K562 (cell line): ENCODE measurements around the gene SFI1. TPM values are rescaled to one million over a fixed set of nuclear protein-coding genes. Genes with fewer than 3 reads are reported as not detected.

Experiments used
- ATAC-seq: fragments of 200-7000 bp; cut with Tn5 transposase; 3 replicates; pipeline ENCODE4 v1.9.1; 2020; ENCODE audit warnings: moderate library complexity
- BruUV-seq: library from RNA; stranded (reverse); fragments of 400-500 nt; replicated peaks from 2 replicates; lab custom pipeline; 2021; lab: Mats Ljungman, UMichigan
- CTCF ChIA-PET: fragments of 300-600 bp; formaldehyde crosslinking; extraction: SDS; loops from one replicate; lab custom pipeline; 2021; ENCODE audit warnings: low intra/inter-chr PET ratio; lab: Yijun Ruan, JAX
- POLR2A ChIA-PET: fragments of 300-600, 350-650 bp; sonication (Branson Sonifier 250); formaldehyde crosslinking; extraction: SDS; loops from one replicate; lab custom pipeline; 2021; ENCODE audit warnings: antibody characterized with exemption, inconsistent platforms; lab: Yijun Ruan, JAX
- DNase-seq, 4 experiments: peaks; one replicate each; pipeline versions ENCODE4 v3.0.0 to v3.0.0-alpha.2; 2011 to 2018; ENCODE audit warnings: low spot score in 3 of 4, mixed read lengths in 3 of 4; ENCODE audit errors: extremely low read depth in 1 of 4
- FAIRE-seq: peaks from 2 replicates; lab custom pipeline; 2011; peaks lifted over from hg19 to GRCh38; lab: Jason Lieb, UNC
- H2AFZ ChIP-seq: 2 replicates; pipeline ENCODE4 v1.6.0; 2011; ENCODE audit warnings: low read depth, low read length, control low read depth, inconsistent platforms
- H3K27ac ChIP-seq: fragments of 200-600 bp; 3 replicates; pipeline ENCODE4 v1.8.0; 2011; ENCODE audit warnings: low read depth, mild to moderate bottlenecking, control low read depth, inconsistent platforms, low read length, moderate library complexity, mixed read lengths; ENCODE audit errors: extremely low read depth
- H3K27me3 ChIP-seq, 2 experiments: fragments of 300-600 bp in 1 of 2; 2 replicates in 1 of 2; 3 replicates in 1 of 2; pipeline versions ENCODE4 v1.6.0 to v1.8.0; 2011; ENCODE audit warnings: inconsistent platforms in 2 of 2, low read length in 2 of 2, mild to moderate bottlenecking in 1 of 2, mixed read lengths in 1 of 2, moderate library complexity in 1 of 2; ENCODE audit not compliant: control insufficient read depth in 2 of 2, insufficient read depth in 2 of 2
- H3K36me3 ChIP-seq: fragments of 300-600 bp; 3 replicates; pipeline ENCODE4 v1.8.0; 2011; ENCODE audit warnings: mild to moderate bottlenecking, low read length, inconsistent platforms; ENCODE audit not compliant: control insufficient read depth, insufficient read depth
- H3K4me1 ChIP-seq, 2 experiments: fragments of 200-600 bp in 1 of 2; replicated peaks in 1 of 2; 2 replicates in 1 of 2; 3 replicates in 1 of 2; pipeline versions ENCODE4 v1.5.1 to v1.8.0; 2011; ENCODE audit warnings: inconsistent platforms in 2 of 2, low read length in 2 of 2, mild to moderate bottlenecking in 1 of 2, mixed read lengths in 1 of 2, moderate library complexity in 1 of 2; ENCODE audit not compliant: control insufficient read depth in 2 of 2, insufficient read depth in 2 of 2
- H3K4me2 ChIP-seq: 2 replicates; pipeline ENCODE4 v1.6.1; 2011; ENCODE audit warnings: low read length, control low read depth, inconsistent platforms, mixed read lengths; ENCODE audit not compliant: insufficient read depth
- H3K4me3 ChIP-seq: fragments of 200-600 bp; sonication (generic), shearing (Covaris generic); 2 replicates; pipeline ENCODE4 v1.5.1; 2016; ENCODE audit warnings: control low read depth, inconsistent platforms
- H3K79me2 ChIP-seq: fragments of 200-600 bp; 3 replicates; pipeline ENCODE4 v1.8.0; 2011; ENCODE audit warnings: low read length, inconsistent platforms; ENCODE audit not compliant: control insufficient read depth, insufficient read depth
- H3K9ac ChIP-seq, 2 experiments: 2 replicates each; pipeline versions ENCODE4 v1.6.0 to v1.6.1; 2011; ENCODE audit warnings: low read depth in 2 of 2, low read length in 2 of 2, control low read depth in 1 of 2, inconsistent platforms in 1 of 2, mild to moderate bottlenecking in 1 of 2, mixed read lengths in 1 of 2; ENCODE audit not compliant: insufficient read depth in 1 of 2
- H3K9me1 ChIP-seq: one replicate; pipeline ENCODE4 v1.6.0; 2011; ENCODE audit warnings: inconsistent platforms, mild to moderate bottlenecking, low read length, moderate library complexity; ENCODE audit not compliant: control insufficient read depth, insufficient read depth
- H3K9me3 ChIP-seq: replicated peaks from 2 replicates; pipeline ENCODE4 v1.5.1; 2011; ENCODE audit warnings: low read depth, low read length, inconsistent platforms; ENCODE audit not compliant: control insufficient read depth, insufficient read depth
- H4K20me1 ChIP-seq: replicated peaks from 2 replicates; pipeline ENCODE4 v1.6.1; 2011; ENCODE audit warnings: low read length, inconsistent platforms, mixed read lengths; ENCODE audit not compliant: control insufficient read depth, insufficient read depth
- ATF6 ChIP-seq: sonication (generic); formaldehyde crosslinking; IDR thresholded peaks from 2 replicates; pipeline ENCODE4 v1.4.0; 2020; ENCODE audit warnings: mild to moderate bottlenecking, missing genetic modification reagents
- C11orf30 ChIP-seq: fragments of 450-650 bp; IDR thresholded peaks from 2 replicates; pipeline ENCODE4 v1.6.1; 2016; ENCODE audit warnings: low read depth, mild to moderate bottlenecking
- E2F6 ChIP-seq, 2 experiments: IDR thresholded peaks; 2 replicates each; pipeline ENCODE4 v1.6.1; 2011; ENCODE audit warnings: borderline replicate concordance in 1 of 2, control low read depth in 1 of 2, low read depth in 1 of 2, low read length in 1 of 2, mild to moderate bottlenecking in 1 of 2, mixed read lengths in 1 of 2, moderate library complexity in 1 of 2; ENCODE audit not compliant: insufficient read depth in 1 of 2, insufficient read length in 1 of 2, poor library complexity in 1 of 2, severe bottlenecking in 1 of 2; ENCODE audit errors: extremely low read depth in 1 of 2
- NR3C1 ChIP-seq: sonication (generic); formaldehyde crosslinking; IDR thresholded peaks from 2 replicates; pipeline ENCODE4 v1.8.1; 2022; ENCODE audit warnings: missing genetic modification reagents
- OTX1 ChIP-seq: fragments of 450-650 bp; formaldehyde crosslinking; IDR thresholded peaks from 2 replicates; pipeline ENCODE4 v1.4.0; 2022; ENCODE audit warnings: mild to moderate bottlenecking
- PHB ChIP-seq: fragments of 250-450 bp; sonication (Bioruptor Pico); IDR thresholded peaks from 2 replicates; pipeline ENCODE4 v1.5.0; 2021
- RCOR1 ChIP-seq, 2 experiments: IDR thresholded peaks; 2 replicates each; pipeline ENCODE4 v1.6.1; 2012; ENCODE audit warnings: low read depth in 2 of 2, low read length in 2 of 2, borderline replicate concordance in 1 of 2, improper control_type of control experiment in 1 of 2
- RFX1 ChIP-seq: fragments of 450-650 bp; IDR thresholded peaks from 2 replicates; pipeline ENCODE4 v1.6.1; 2016; ENCODE audit warnings: mild to moderate bottlenecking, moderate library complexity
- U2AF2 ChIP-seq: fragments of 200-400 bp; formaldehyde crosslinking; optimal IDR thresholded peaks from 2 replicates; pipeline ENCODE3; 2017; ENCODE audit warnings: low read depth, mild to moderate bottlenecking, low read length
- ZNF609 ChIP-seq: sonication (generic); formaldehyde crosslinking; IDR thresholded peaks from 2 replicates; pipeline ENCODE4 v1.8.1; 2023; ENCODE audit warnings: missing genetic modification reagents, mild to moderate bottlenecking, borderline replicate concordance
- WGBS: fragments of 100-300 bp; shearing (Covaris generic); methylation state at CpG from one replicate; pipeline ENCODE4 v1.1.6; 2016; ENCODE audit warnings: low coverage, mixed read lengths; ENCODE audit not compliant: insufficient coverage; ENCODE audit errors: missing lambda C conversion rate; 5-methylcytosine and 5-hydroxymethylcytosine counted together
- in situ Hi-C: fragments of 300-500 bp; cut with MboI; formaldehyde crosslinking; loops from 4 replicates; pipeline ENCODE4 v1.15.0; 2018; ENCODE audit warnings: inconsistent platforms, mixed read lengths
- intact Hi-C: fragments of 100-400 bp; cut with micrococcal nuclease; formaldehyde crosslinking; loops from 2 replicates; pipeline ENCODE4 v1.14.2; 2022
- polyA plus RNA-seq, 8 experiments: library from polyadenylated mRNA; depleted of rRNA in 4 of 8; stranded (reverse) in 5 of 8; unstranded in 3 of 8; fragments of >200 nt; fragmentation: Nextera tagmentation in 2 of 8; fragmentation: Illumina TruSeq in 1 of 8; extraction: Ambion mirVana in 2 of 8; extraction: Trizol in 1 of 8; gene quantifications; 2 replicates each; pipeline versions ENCODE4 v1.2.1 to v1.2.3, GENCODE V29; 2011 to 2014; ENCODE audit warnings: inconsistent platforms in 1 of 8, missing spikeins in 1 of 8
- total RNA-seq, 7 experiments: library from RNA; depleted of rRNA in 6 of 7; stranded (reverse); fragments of >200 nt in 6 of 7; fragmentation: Illumina TruSeq in 2 of 7; extraction: Trizol in 2 of 7; gene quantifications; 2 replicates each; pipeline versions ENCODE4 v1.2.1 to v1.2.3, GENCODE V29; 2011 to 2021; ENCODE audit warnings: low replicate concordance in 1 of 7

SFI1 gene
- total and polyA plus RNA-seq, 9 of the 15 experiments (the other 6 are each of a cell fraction or from before 2014, with no cell fraction given) = 3.0 to 25.6 (median 14.1) TPM

GRCh38 chr22:31653944-31654343, 157.6 kb downstream of the SFI1 start:
- H4K20me1 ChIP-seq = 0 out of 2 replicates have a peak, but pooled peaks cover 3% of the 10 kb centered on the region
- H3K9me3 ChIP-seq = no peaks in the 10 kb centered on the region
- peaks cover 13% of the 10 kb centered on the region in 2 experiments; a peak in 4 of 5 replicates for H3K4me1 ChIP-seq
- no peak overlapping the region for H3K9ac ChIP-seq
- WGBS = 4% methylated on average over 2 of the region's 2 CpGs
- no peaks in the 10 kb centered on the region for H3K9me1 ChIP-seq
- in situ Hi-C loops = no loop called here
- H2AFZ ChIP-seq = no peak overlapping the region
- POLR2A ChIA-PET = interaction anchor here (1.0 kb wide), 2 partner anchors 8 to 40 kb away, joined by 3 read pairs; partner anchors contain the start of gene PISD
- CTCF ChIA-PET = no interaction called here
- no peak for TF ChIP-seq ATF6
- TF ChIP-seq ZNF609 (CRISPR knock-in tag) = no peak
- TF ChIP-seq PHB (CRISPR knock-in tag) = no peak
- TF ChIP-seq NR3C1 (CRISPR knock-in tag) = no peak
- TF ChIP-seq C11orf30 = no peak
- no peak for TF ChIP-seq E2F6 (IDR thresholded peaks at IDR 0.05; ENCODE audit: borderline replicate concordance in 1 of 2, extremely low read depth in 1 of 2, insufficient read depth in 1 of 2, insufficient read length in 1 of 2, low read depth in 1 of 2, low read length in 1 of 2, poor library complexity in 1 of 2, severe bottlenecking in 1 of 2)
- TF ChIP-seq RFX1 = no peak
- no peak for TF ChIP-seq RCOR1 (IDR thresholded peaks at IDR 0.05; ENCODE audit: borderline replicate concordance in 1 of 2, low read depth in 2 of 2, low read length in 2 of 2)
- no peak for TF ChIP-seq OTX1 (CRISPR knock-in tag)
- TF ChIP-seq U2AF2 = no peak
- BruUV-seq = no TSS peak
- no peak overlapping the region for H3K4me3 ChIP-seq
- H3K36me3 ChIP-seq = peaks cover 4% of the 10 kb centered on the region; the same call in 1 of the 3 replicates
- no peak overlapping the region for H3K4me2 ChIP-seq
- no peaks in the 10 kb centered on the region for H3K27me3 ChIP-seq
- FAIRE-seq (peak; percentile 49), DNase-seq (no peak), ATAC-seq (no peak; the same call in 2 of the 3 replicates)
- H3K79me2 ChIP-seq = peaks cover 42% of the 10 kb centered on the region
- no peak overlapping the region for H3K27ac ChIP-seq
- intact Hi-C loops = no loop called here
